ENCODE data around the gene HOXA4. TPM values are rescaled to one million over a fixed set of nuclear protein-coding genes. Genes with fewer than 3 reads are reported as not detected.

The HOXA4 gene
- total and polyA plus RNA-seq, 12 donors = 3.3 to 12.6 (median 6.8) TPM

- Histone ChIP-seq H3K4me1 (replicated peaks in 1 of 2) (peaks cover 0 to 14% of the 10 kb centered on the region in 2 donors), H3K27me3 (no peaks in the 10 kb centered on the region), H3K4me3 (peak overlapping the region in 2 of 4 donors; percentile 17 to 44), H3K9me3 (replicated peaks in 1 of 3) (no peaks in the 10 kb centered on the region), H3K27ac (peak overlapping the region; percentile 30 to 91 (median 61)), H3K36me3 (replicated peaks in 1 of 2) (no peaks in the 10 kb centered on the region)
- TF ChIP-seq CTCF (IDR thresholded peaks at IDR 0.05) (no peak), POLR2A (IDR thresholded peaks at IDR 0.05) (no peak)
- intact Hi-C loops (cut with DNase I) = no loop called here
- DNase-seq = peak in 2 of 7 donors; percentile 18 to 23
- WGBS, 4 donors = 48 to 77% (median 53%) methylated on average over 24 to 45 of the region's 45 CpGs
Measured at GRCh38 chr7:27115221-27116026, 15.1 kb downstream of the HOXA4 start.

GRCh38 chr7:27114881-27115220 lies 15.7 kb downstream of the HOXA4 start:
- Histone ChIP-seq H3K27ac (peak overlapping the region; percentile 30 to 91 (median 61)), H3K9me3 (replicated peaks in 1 of 3) (no peaks in the 10 kb centered on the region), H3K4me1 (replicated peaks in 1 of 2) (peaks cover 0 to 14% of the 10 kb centered on the region in 2 donors), H3K27me3 (no peaks in the 10 kb centered on the region), H3K4me3 (peak overlapping the region in 1 of 4 donors; percentile 44), H3K36me3 (replicated peaks in 1 of 2) (no peaks in the 10 kb centered on the region)
- TF ChIP-seq POLR2A (IDR thresholded peaks at IDR 0.05) (no peak), CTCF (IDR thresholded peaks at IDR 0.05) (no peak)
- WGBS, 4 donors = 54 to 70% (median 62%) methylated on average over 6 of the region's 6 CpGs
- intact Hi-C loops (cut with DNase I) = no loop called here
- no peak for DNase-seq

- H3K36me3 ChIP-seq (replicated peaks in 1 of 2) = no peaks in the 10 kb centered on the region
- peak overlapping the region in 4 of 5 donors; percentile 76 to 97 (median 86) for H3K27ac ChIP-seq
- TF ChIP-seq CTCF (IDR thresholded peaks at IDR 0.05) (no peak), POLR2A (IDR thresholded peaks at IDR 0.05) (no peak)
- DNase-seq = peak in 4 of 7 donors; percentile 54 to 68 (median 62)
- H3K9me3 ChIP-seq (replicated peaks in 1 of 3) = no peaks in the 10 kb centered on the region
- intact Hi-C loops (cut with DNase I) = no loop called here
- no peaks in the 10 kb centered on the region for H3K27me3 ChIP-seq
- H3K4me3 ChIP-seq = peak overlapping the region in 2 of 4 donors; percentile 67 to 87
- H3K4me1 ChIP-seq (replicated peaks in 1 of 2) = peaks cover 0 to 16% of the 10 kb centered on the region in 2 donors
- WGBS, 4 donors = 19 to 36% (median 23%) methylated on average over 11 to 26 of the region's 26 CpGs
Measured at GRCh38 chr7:27113991-27114769, 16.4 kb downstream of the HOXA4 start.
